Left ventricle myocardium inferior (tissue), 1 donor: ENCODE measurements around the gene GAL3ST2. TPM values are rescaled to one million over a fixed set of nuclear protein-coding genes. Genes with fewer than 3 reads are reported as not detected.
"Not testable (repeated sequence)": the region's sequence is repeated elsewhere in the genome, so short reads cannot be mapped to it uniquely, and the experiment has no call there.

Experiments used
- DNase-seq: peaks from one replicate; pipeline ENCODE4 v3.0.0-alpha.2; 2020
- H3K27ac ChIP-seq: fragments of 200-600 bp; replicated peaks from 2 replicates; pipeline ENCODE4 v1.8.0; 2021
- H3K27me3 ChIP-seq: fragments of 200-600 bp; 2 replicates; pipeline ENCODE4 v1.8.0; 2021; ENCODE audit warnings: low read depth
- H3K36me3 ChIP-seq: fragments of 200-600 bp; 2 replicates; pipeline ENCODE4 v1.8.0; 2021
- H3K4me1 ChIP-seq: fragments of 200-600 bp; 2 replicates; pipeline ENCODE4 v1.8.0; 2021
- H3K4me3 ChIP-seq: fragments of 200-600 bp; 2 replicates; pipeline ENCODE4 v1.8.0; 2021; ENCODE audit warnings: mild to moderate bottlenecking, moderate library complexity
- H3K9me3 ChIP-seq: fragments of 200-600 bp; replicated peaks from 2 replicates; pipeline ENCODE4 v1.8.0; 2021
- CTCF ChIP-seq: fragments of 200-600 bp; IDR thresholded peaks from 2 replicates; pipeline ENCODE4 v1.8.0; 2021; ENCODE audit warnings: antibody characterized with exemption, mild to moderate bottlenecking, borderline replicate concordance
- intact Hi-C: fragments of 100-400 bp; cut with micrococcal nuclease; formaldehyde crosslinking; loops from one replicate; pipeline ENCODE4 v1.11.0; 2022
- total RNA-seq: library from RNA; stranded (reverse); fragmentation: NEBNext Ultra II Directional; extraction: Animal tissue kit (Norgen Biotek cat#: 25700); gene quantifications from one replicate; pipeline ENCODE4 v1.2.1, GENCODE V29; 2021
- donor health status: DM: no; HTN: yes; CAD: no; lungs with severe emphysema.

GAL3ST2 gene
- total RNA-seq, 1 donor from 2014 or later = not detected

GRCh38 chr2:241738040-241738686 lies 38.5 kb upstream of the GAL3ST2 start:
- no peak for DNase-seq
- intact Hi-C loops = no loop called here
- no peak overlapping the region for H3K27ac ChIP-seq
- peaks cover 27% of the 10 kb centered on the region for H3K4me1 ChIP-seq
- H3K4me3 ChIP-seq = no peak overlapping the region
- no peaks in the 10 kb centered on the region for H3K36me3 ChIP-seq
- no peak for TF ChIP-seq CTCF
- H3K9me3 ChIP-seq = no peaks in the 10 kb centered on the region
- H3K27me3 ChIP-seq = no peaks in the 10 kb centered on the region

- H3K27ac ChIP-seq = no peak overlapping the region
- H3K27me3 ChIP-seq = no peaks in the 10 kb centered on the region
- intact Hi-C loops = no loop called here
- peaks cover 7% of the 10 kb centered on the region for H3K36me3 ChIP-seq
- no peaks in the 10 kb centered on the region for H3K9me3 ChIP-seq
- H3K4me3 ChIP-seq = no peak overlapping the region
- H3K4me1 ChIP-seq = peaks cover 19% of the 10 kb centered on the region
- TF ChIP-seq CTCF = no peak
- DNase-seq = no peak
These were observed 37.4 kb upstream of the GAL3ST2 start for GRCh38 chr2:241739177-241739576.

GRCh38 chr2:241739651-241740050 lies 37.0 kb upstream of the GAL3ST2 start:
- Histone ChIP-seq H3K36me3 (peaks cover 11% of the 10 kb centered on the region), H3K9me3 (no peaks in the 10 kb centered on the region), H3K27me3 (no peaks in the 10 kb centered on the region), H3K27ac (no peak overlapping the region), H3K4me3 (no peak overlapping the region), H3K4me1 (peaks cover 17% of the 10 kb centered on the region)
- no peak for TF ChIP-seq CTCF
- DNase-seq = no peak
- intact Hi-C loops = no loop called here

- H3K36me3 ChIP-seq = peaks cover 24% of the 10 kb centered on the region
- H3K27ac ChIP-seq = no peak overlapping the region
- TF ChIP-seq CTCF = no peak
- H3K9me3 ChIP-seq = peaks cover 5% of the 10 kb centered on the region
- H3K4me1 ChIP-seq = peaks cover 3% of the 10 kb centered on the region
- no peak for DNase-seq
- no peak overlapping the region for H3K4me3 ChIP-seq
- intact Hi-C loops = no loop called here
- H3K27me3 ChIP-seq = no peaks in the 10 kb centered on the region
These were observed 35.6 kb upstream of the GAL3ST2 start for GRCh38 chr2:241741016-241741415.

GRCh38 chr2:241742320-241742939 lies 34.2 kb upstream of the GAL3ST2 start:
- intact Hi-C loops = no loop called here
- DNase-seq = no peak
- no peak overlapping the region for H3K27ac ChIP-seq
- peaks cover 24% of the 10 kb centered on the region for H3K36me3 ChIP-seq
- H3K4me3 ChIP-seq = no peak overlapping the region
- no peaks in the 10 kb centered on the region for H3K27me3 ChIP-seq
- no peaks in the 10 kb centered on the region for H3K4me1 ChIP-seq
- no peak for TF ChIP-seq CTCF
- H3K9me3 ChIP-seq = peaks cover 9% of the 10 kb centered on the region

GRCh38 chr2:241743008-241743407 lies 33.6 kb upstream of the GAL3ST2 start:
- intact Hi-C loops, H3K27ac ChIP-seq, H3K4me1 ChIP-seq, H3K4me3 ChIP-seq, DNase-seq, H3K27me3 ChIP-seq, H3K9me3 ChIP-seq: not testable (repeated sequence)
- peaks cover 24% of the 10 kb centered on the region for H3K36me3 ChIP-seq
